PFSK-1 (cell line): ENCODE measurements around the gene RTP5.

ENCODE experiments used
- FOXP2 ChIP-seq: optimal IDR thresholded peaks from 2 replicates; pipeline ENCODE3; 2011; ENCODE audit warnings: borderline replicate concordance, control low read depth, inconsistent platforms; ENCODE audit not compliant: insufficient read depth; ENCODE audit errors: extremely low read length, extremely low read depth
- POLR2AphosphoS5 ChIP-seq: IDR thresholded peaks from 2 replicates; pipeline ENCODE4 v1.6.1; 2012; ENCODE audit warnings: low read depth, mild to moderate bottlenecking, control low read depth, low read length, moderate library complexity
- SIN3A ChIP-seq: IDR thresholded peaks from 2 replicates; pipeline ENCODE4 v1.6.1; 2012; ENCODE audit warnings: mild to moderate bottlenecking, low read length, moderate library complexity, borderline replicate concordance; ENCODE audit not compliant: insufficient read depth
- TAF1 ChIP-seq: IDR thresholded peaks from 2 replicates; pipeline ENCODE4 v1.6.1; 2012; ENCODE audit warnings: low read length, control low read depth, borderline replicate concordance; ENCODE audit not compliant: insufficient read depth
- TF ChIP-seq, protein P1 (sequence below), 2 experiments: IDR thresholded peaks; 2 replicates each; pipeline versions ENCODE4 v1.6.1 to v1.8.0; 2011 to 2012; ENCODE audit warnings: low read depth in 2 of 2, low read length in 2 of 2, control low read depth in 1 of 2, inconsistent platforms in 1 of 2, mild to moderate bottlenecking in 1 of 2, moderate library complexity in 1 of 2; ENCODE audit not compliant: insufficient read depth in 1 of 2

Gene RTP5

DNA sequence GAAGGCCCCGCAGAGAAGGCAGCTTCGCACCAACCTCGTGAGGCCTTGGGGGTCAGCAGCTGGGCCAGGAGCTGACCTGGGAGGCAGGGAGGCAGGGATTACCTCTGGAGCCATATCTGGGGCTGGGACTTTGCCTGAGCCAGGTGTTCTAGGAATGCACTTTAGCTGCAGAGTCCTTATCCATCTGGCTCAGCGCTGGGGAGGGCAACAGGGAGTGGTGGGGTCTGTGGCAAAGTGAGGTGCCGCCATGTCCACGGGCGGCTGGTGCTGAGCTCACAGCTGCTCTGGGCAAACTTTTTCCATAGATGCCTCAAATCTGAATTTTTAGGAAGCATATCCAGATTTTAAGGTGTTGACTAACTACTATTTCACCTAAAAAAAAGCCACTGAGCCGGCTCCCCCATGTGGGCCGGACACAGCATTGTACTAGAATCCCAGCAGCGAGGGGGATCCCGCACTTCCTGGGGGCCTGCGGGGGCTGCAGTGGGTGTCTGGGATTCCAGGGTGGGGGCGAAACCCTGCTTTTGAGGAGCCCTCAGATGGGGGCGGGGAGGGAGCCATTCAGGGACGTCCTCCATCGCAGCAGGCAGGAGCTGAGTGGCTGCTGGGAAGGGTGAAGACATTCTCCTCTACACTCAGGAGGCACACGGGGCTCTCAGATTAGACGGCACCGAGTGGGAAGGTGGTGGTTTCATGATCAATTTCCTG is 34.6 kb downstream of the RTP5 start:
- TF ChIP-seq, protein P1, sequence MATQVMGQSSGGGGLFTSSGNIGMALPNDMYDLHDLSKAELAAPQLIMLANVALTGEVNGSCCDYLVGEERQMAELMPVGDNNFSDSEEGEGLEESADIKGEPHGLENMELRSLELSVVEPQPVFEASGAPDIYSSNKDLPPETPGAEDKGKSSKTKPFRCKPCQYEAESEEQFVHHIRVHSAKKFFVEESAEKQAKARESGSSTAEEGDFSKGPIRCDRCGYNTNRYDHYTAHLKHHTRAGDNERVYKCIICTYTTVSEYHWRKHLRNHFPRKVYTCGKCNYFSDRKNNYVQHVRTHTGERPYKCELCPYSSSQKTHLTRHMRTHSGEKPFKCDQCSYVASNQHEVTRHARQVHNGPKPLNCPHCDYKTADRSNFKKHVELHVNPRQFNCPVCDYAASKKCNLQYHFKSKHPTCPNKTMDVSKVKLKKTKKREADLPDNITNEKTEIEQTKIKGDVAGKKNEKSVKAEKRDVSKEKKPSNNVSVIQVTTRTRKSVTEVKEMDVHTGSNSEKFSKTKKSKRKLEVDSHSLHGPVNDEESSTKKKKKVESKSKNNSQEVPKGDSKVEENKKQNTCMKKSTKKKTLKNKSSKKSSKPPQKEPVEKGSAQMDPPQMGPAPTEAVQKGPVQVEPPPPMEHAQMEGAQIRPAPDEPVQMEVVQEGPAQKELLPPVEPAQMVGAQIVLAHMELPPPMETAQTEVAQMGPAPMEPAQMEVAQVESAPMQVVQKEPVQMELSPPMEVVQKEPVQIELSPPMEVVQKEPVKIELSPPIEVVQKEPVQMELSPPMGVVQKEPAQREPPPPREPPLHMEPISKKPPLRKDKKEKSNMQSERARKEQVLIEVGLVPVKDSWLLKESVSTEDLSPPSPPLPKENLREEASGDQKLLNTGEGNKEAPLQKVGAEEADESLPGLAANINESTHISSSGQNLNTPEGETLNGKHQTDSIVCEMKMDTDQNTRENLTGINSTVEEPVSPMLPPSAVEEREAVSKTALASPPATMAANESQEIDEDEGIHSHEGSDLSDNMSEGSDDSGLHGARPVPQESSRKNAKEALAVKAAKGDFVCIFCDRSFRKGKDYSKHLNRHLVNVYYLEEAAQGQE (IDR thresholded peaks at IDR 0.05; ENCODE audit: insufficient read depth in 1 of 2, low read depth in 2 of 2, low read length in 2 of 2) = no peak
- TF ChIP-seq TAF1 (no peak), FOXP2 (no peak), SIN3A (no peak), POLR2AphosphoS5 (no peak)

DNA sequence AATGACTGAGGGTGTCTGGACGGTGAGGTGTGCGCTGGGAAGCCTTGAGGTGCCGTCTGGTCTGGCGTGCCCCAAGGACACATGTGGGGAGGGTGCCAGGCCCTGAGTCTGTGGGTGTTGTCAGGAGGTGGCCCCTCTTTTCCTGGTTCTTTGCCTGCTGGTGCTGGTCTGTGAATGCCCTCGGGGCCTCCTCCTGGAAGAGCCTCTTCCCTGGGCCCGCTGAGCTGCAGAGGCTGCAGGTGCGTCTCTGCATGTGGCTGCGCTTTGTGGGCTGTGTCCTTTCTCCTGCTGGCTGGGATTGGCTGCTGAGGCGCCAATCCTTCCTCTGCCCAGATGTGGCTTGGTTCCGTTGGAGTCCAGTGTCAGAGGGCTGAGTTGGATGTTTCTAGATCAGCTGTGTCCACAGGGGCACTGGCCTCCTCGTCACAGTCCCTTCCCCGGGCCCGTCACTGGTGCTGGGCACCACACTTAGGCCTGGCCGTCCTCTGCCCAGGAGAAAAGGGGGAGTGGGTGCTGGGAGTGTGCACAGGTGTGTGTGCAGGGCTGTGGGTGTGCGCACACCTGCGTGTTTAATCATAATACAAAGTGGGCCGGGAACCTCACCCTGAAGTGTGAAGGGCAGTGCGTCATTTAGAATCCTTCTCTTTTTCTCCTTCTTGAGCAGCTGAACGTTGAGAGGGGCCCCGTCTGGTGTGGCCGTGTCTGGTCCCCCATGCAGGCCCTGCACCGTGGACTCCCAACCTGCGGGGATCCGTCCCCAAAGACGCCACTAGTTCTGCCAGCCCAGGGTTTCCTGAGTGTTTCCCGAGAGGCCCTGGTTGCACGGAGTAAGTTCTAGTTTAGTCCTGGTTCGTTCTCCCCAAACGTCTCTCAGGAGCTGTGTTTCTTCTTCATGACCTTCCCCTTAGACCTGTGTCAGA is 35.5 kb downstream of the RTP5 start:
- TF ChIP-seq TAF1 = no peak
- TF ChIP-seq SIN3A = no peak
- no peak for TF ChIP-seq POLR2AphosphoS5
- no peak for TF ChIP-seq FOXP2
- TF ChIP-seq, protein P1 (IDR thresholded peaks at IDR 0.05; ENCODE audit: insufficient read depth in 1 of 2, low read depth in 2 of 2, low read length in 2 of 2) = no peak

DNA sequence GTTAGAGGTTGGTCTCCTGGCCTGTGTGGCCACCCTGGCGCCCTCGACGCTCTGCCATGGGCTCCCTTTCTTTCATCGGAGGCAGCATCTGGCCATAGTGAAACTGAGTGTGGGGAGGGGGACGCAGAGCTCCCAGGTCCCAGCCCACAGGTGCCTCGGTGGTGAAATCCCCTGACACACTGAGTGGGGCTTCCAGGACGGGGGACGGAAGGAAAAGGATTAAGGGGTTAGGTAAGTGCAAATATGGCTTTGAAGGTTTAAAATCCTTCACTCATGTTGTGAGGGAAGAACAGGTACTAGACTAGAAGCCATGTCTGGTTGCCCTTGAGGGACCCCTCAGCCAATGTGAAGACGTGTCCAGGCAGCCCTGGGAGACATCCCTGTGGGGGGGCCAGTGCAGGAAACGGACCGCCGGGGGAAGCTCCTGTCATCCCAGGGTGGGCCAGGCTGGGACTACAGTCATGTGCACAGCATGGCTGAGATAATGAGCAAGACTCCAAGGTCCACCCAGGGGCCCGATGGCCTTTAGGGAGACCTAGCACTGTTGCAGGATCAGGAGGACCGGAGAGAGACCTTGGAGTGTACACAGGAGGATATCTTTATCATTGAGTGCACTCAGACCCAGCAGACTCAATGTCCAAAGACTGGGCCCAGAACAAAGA is 36.3 kb downstream of the RTP5 start:
- TF ChIP-seq SIN3A = no peak

DNA sequence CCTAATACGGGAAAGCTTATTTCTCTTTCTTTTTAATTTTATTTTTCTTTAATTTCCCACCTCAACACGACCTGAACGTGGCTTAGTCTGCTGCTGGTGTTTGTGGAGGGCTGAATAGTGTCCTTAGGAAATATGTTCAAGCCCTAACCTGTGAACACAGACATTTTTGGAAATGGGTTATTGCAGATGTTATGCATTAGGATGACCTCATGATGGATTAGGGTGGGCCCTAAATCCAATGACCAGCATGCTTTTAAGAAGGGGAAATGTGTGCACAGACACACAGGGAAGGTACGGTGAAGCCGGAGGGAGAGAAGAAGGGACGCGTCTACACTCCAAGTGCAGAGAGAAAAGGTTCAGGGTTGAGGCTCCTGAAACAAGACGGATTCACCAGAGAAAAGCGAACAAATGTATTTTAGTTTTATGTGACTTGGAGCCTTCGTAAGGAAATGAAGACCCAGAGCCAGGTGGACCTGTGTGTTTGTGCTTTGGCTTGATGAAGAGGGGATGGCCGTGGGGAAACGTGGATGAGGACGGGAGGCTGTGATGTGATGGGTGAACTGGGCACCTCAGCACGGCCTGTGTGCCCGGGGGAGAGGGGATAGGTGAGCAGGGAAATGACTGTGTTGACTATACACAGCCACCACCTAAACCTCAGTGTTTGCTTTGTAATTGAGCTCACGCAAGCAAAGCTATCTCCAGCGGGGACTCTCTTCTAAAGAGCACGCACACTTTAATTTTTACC is 37.5 kb downstream of the RTP5 start:
- TF ChIP-seq POLR2AphosphoS5 = no peak
- TF ChIP-seq FOXP2 = no peak
- TF ChIP-seq TAF1 = no peak
- TF ChIP-seq, protein P1 (IDR thresholded peaks at IDR 0.05; ENCODE audit: insufficient read depth in 1 of 2, low read depth in 2 of 2, low read length in 2 of 2) = no peak
- TF ChIP-seq SIN3A = no peak

DNA sequence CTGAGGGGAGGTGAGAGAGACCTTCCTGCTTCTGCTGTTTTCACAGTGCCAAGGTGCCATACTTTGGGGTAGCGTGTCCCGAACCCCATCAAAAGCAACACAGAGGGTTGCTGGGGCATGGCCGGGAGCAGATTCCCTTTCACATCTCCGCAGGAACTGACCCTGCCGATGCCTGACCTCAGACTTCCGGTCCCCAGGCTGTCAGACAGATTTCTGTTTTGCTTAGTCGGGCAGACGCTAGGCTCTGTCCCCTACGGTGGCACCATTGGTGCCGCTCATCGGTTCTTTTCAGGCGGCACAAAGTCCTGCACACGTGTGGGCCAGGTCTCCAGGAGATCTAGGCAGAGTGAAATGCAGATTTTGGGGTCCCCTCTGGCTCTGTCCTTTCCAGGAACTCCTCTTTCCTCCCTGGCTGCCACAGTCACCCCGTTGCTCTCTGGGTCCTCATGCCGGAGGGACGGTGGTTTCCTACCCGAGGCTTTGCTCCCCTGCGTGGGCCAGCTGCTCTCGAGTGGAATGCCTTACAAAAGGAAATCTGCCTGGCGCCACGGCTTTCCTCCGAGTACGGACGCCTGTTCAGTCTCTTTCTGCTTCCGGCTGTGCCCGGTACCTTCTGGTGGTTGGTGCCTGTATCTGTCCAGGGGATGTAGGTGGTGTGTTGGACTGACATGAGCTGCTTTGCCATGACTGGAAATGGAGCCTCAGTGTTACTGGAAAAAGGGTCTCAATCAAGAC is 39.3 kb downstream of the RTP5 start:
- TF ChIP-seq, protein P1 (IDR thresholded peaks at IDR 0.05; ENCODE audit: insufficient read depth in 1 of 2, low read depth in 2 of 2, low read length in 2 of 2) = no peak
- TF ChIP-seq FOXP2 (no peak), TAF1 (no peak)
